B cell (primary cell): ENCODE results near the gene PRKCA. TPM values are rescaled to one million over a fixed set of nuclear protein-coding genes. Genes with fewer than 3 reads are reported as not detected.

ENCODE experiments used
- ATAC-seq: fragments of 200-7000 bp; cut with Tn5 transposase; one replicate; pipeline ENCODE4 v1.10.0; 2021; ENCODE audit warnings: low read depth, mild to moderate bottlenecking, moderate number of reproducible peaks, moderate library complexity
- CTCF ChIA-PET: fragments of 350-600 bp; sonication (Branson Sonifier 250); formaldehyde crosslinking; loops from one replicate; lab custom pipeline; 2021; ENCODE audit warnings: antibody characterized with exemption, inconsistent platforms; lab: Charles Lee
- POLR2A ChIA-PET: fragments of 350-600 bp; sonication (Branson Sonifier 250); formaldehyde crosslinking; loops from one replicate; lab custom pipeline; 2021; ENCODE audit warnings: antibody characterized with exemption; lab: Charles Lee
- DNase-seq: peaks from one replicate; pipeline ENCODE4 v3.0.0; 2013
- H2AFZ ChIP-seq: 2 replicates; pipeline ENCODE4 v1.6.1; 2012; ENCODE audit warnings: mild to moderate bottlenecking, low read depth, low read length; ENCODE audit not compliant: insufficient read depth, poor library complexity, severe bottlenecking
- H3K27ac ChIP-seq, 2 donors: 1 replicate in 1 of 2; 2 replicates in 1 of 2; pipeline ENCODE4 v1.5.1; 2012 to 2013; ENCODE audit warnings: low read length in 2 of 2, mild to moderate bottlenecking in 2 of 2, moderate library complexity in 1 of 2
- H3K27me3 ChIP-seq, 4 experiments: fragments of 200-600 bp in 1 of 4; sonication (generic) in 1 of 4; replicated peaks in 1 of 4; 1 replicate in 2 of 4; 2 replicates in 2 of 4; pipeline versions ENCODE4 v1.6.1 to v1.7.0; 2013 to 2016; ENCODE audit warnings: low read length in 3 of 4, mild to moderate bottlenecking in 2 of 4, mixed read lengths in 1 of 4, moderate library complexity in 1 of 4; ENCODE audit not compliant: insufficient read depth in 4 of 4, control insufficient read depth in 3 of 4; ENCODE audit errors: control extremely low read depth in 1 of 4
- H3K36me3 ChIP-seq, 2 experiments: replicated peaks in 1 of 2; 1 replicate in 1 of 2; 2 replicates in 1 of 2; pipeline versions ENCODE4 v1.6.1 to v1.7.1; 2013; ENCODE audit warnings: low read length in 1 of 2; ENCODE audit not compliant: insufficient read depth in 2 of 2, control insufficient read depth in 1 of 2; ENCODE audit errors: control extremely low read depth in 1 of 2, extremely low read depth in 1 of 2
- H3K4me1 ChIP-seq, 2 donors: fragments of 200-600 bp in 1 of 2; sonication (generic) in 1 of 2; 1 replicate in 1 of 2; 2 replicates in 1 of 2; pipeline versions ENCODE4 v1.5.1 to v1.6.1; 2013 to 2017; ENCODE audit warnings: low read length in 2 of 2; ENCODE audit not compliant: control insufficient read depth in 2 of 2, insufficient read depth in 2 of 2
- H3K4me2 ChIP-seq: replicated peaks from 2 replicates; pipeline ENCODE3; 2012; ENCODE audit warnings: mild to moderate bottlenecking, low read depth, low read length; ENCODE audit not compliant: poor library complexity, severe bottlenecking
- H3K4me3 ChIP-seq, 5 experiments: fragments of 200-600 bp in 1 of 5; sonication (generic) in 1 of 5; 1 replicate in 3 of 5; 2 replicates in 2 of 5; pipeline versions ENCODE4 v1.5.1 to v1.7.0; 2011 to 2016; ENCODE audit warnings: low read length in 4 of 5, mild to moderate bottlenecking in 4 of 5, low read depth in 2 of 5, control low read depth in 1 of 5, moderate library complexity in 1 of 5; ENCODE audit not compliant: insufficient read depth in 1 of 5; ENCODE audit errors: control extremely low read depth in 1 of 5, extremely low read depth in 1 of 5
- H3K79me2 ChIP-seq: fragments of 200-600 bp; sonication (generic); one replicate; pipeline ENCODE4 v1.6.0; 2016; ENCODE audit warnings: low read length; ENCODE audit not compliant: control insufficient read depth, insufficient read depth
- H3K9ac ChIP-seq: fragments of 200-600 bp; sonication (generic); 2 replicates; pipeline ENCODE4 v1.6.1; 2017; ENCODE audit warnings: mild to moderate bottlenecking, low read length, moderate library complexity
- H3K9me3 ChIP-seq, 3 donors: one replicate each; pipeline versions ENCODE4 v1.6.1 to v1.7.1; 2013; ENCODE audit warnings: low read length in 2 of 3; ENCODE audit not compliant: control insufficient read depth in 2 of 3, insufficient read depth in 1 of 3; ENCODE audit errors: control extremely low read depth in 1 of 3
- H4K20me1 ChIP-seq: 2 replicates; pipeline ENCODE4 v1.6.0; 2012; ENCODE audit warnings: mild to moderate bottlenecking, low read length; ENCODE audit not compliant: insufficient read depth, control insufficient read depth, poor library complexity, severe bottlenecking
- H3K27ac Mint-ChIP-seq: one replicate; pipeline ENCODE4 v1.8.0; 2021; ENCODE audit warnings: mixed read lengths
- H3K27me3 Mint-ChIP-seq: one replicate; pipeline ENCODE4 v1.8.0; 2021; ENCODE audit warnings: mixed read lengths
- H3K4me1 Mint-ChIP-seq: one replicate; pipeline ENCODE4 v1.8.0; 2021; ENCODE audit warnings: mixed read lengths
- H3K4me3 Mint-ChIP-seq: one replicate; pipeline ENCODE4 v1.8.0; 2021; ENCODE audit warnings: mixed read lengths
- H3K9me3 Mint-ChIP-seq: one replicate; pipeline ENCODE4 v1.8.0; 2022; ENCODE audit warnings: mixed read lengths; ENCODE audit not compliant: insufficient read depth
- EZH2 ChIP-seq: IDR thresholded peaks from 2 replicates; pipeline ENCODE4 v1.6.1; 2012; ENCODE audit warnings: borderline replicate concordance, low read depth, mild to moderate bottlenecking, moderate library complexity, low read length; ENCODE audit not compliant: insufficient read depth, poor library complexity, severe bottlenecking
- WGBS: methylation state at CpG from one replicate; pipeline ENCODE4 v1.1.5; 2013; ENCODE audit warnings: missing lambda C conversion rate; ENCODE audit not compliant: insufficient coverage; 5-methylcytosine and 5-hydroxymethylcytosine counted together
- intact Hi-C: fragments of 100-400 bp; cut with micrococcal nuclease; formaldehyde crosslinking; loops from one replicate; pipeline ENCODE4 v1.10.0; 2022
- polyA plus RNA-seq: library from polyadenylated mRNA; depleted of rRNA; stranded (reverse); fragments of >200 nt; gene quantifications from 2 replicates; pipeline ENCODE4 v1.2.3, GENCODE V29; 2012
- total RNA-seq, 2 donors: library from RNA; stranded (reverse); fragments of 120-200 nt in 1 of 2; gene quantifications; 1 replicate in 1 of 2; 2 replicates in 1 of 2; pipeline versions ENCODE4 v1.2.3 to v1.2.4, GENCODE V29; 2013 to 2022
- TF ChIP-seq, protein P1 (sequence below): fragments of 200-600 bp; IDR thresholded peaks from one replicate; pipeline ENCODE4 v1.8.0; 2022; ENCODE audit warnings: antibody characterized with exemption, mild to moderate bottlenecking

The PRKCA gene
- total and polyA plus RNA-seq, 2 donors (not counting 1 experiment from before 2014, with no cell fraction given), result 0.33 to 7.7 TPM

DNA sequence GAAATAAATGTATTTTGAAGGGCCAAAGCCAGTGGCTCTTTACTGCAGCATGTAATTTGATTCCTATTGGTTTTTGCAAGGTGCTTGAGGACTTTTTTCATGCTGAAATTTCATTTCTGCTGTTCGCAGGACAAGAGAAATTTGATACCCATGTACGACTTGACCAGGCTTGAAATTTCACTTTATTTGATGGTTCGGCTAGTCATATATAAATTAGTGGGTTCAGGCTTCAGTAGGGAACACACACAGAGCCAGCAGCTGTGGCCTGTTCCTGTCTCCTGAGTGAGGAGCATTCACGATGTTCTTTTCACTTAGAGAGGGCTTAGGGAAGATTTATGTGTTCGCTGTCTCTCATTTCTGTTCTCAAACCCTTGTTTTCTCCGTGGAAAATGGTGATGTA is 274.1 kb downstream of the PRKCA start:
- no peak for ATAC-seq
- ChIA-PET POLR2A (no interaction called here), CTCF (no interaction called here)
- 79% methylated on average over 4 of the region's 6 CpGs for WGBS
- Histone ChIP-seq H3K9me3 (no peaks in the 10 kb centered on the region), H2AFZ (no peak overlapping the region), H3K4me2 (no peak overlapping the region), H3K4me3 (no peak overlapping the region), H3K27ac (no peak overlapping the region), H3K27me3 (no peaks in the 10 kb centered on the region), H3K4me1 (no peaks in the 10 kb centered on the region), H3K36me3 (no peaks in the 10 kb centered on the region), H4K20me1 (no peaks in the 10 kb centered on the region), H3K79me2 (no peaks in the 10 kb centered on the region), H3K9ac (no peak overlapping the region)
- intact Hi-C loops, result no loop called here
- Mint-ChIP-seq H3K4me3 (no peak overlapping the region), H3K4me1 (no peaks in the 10 kb centered on the region), H3K9me3 (no peaks in the 10 kb centered on the region), H3K27ac (no peak overlapping the region), H3K27me3 (no peaks in the 10 kb centered on the region)
- TF ChIP-seq, protein P1, sequence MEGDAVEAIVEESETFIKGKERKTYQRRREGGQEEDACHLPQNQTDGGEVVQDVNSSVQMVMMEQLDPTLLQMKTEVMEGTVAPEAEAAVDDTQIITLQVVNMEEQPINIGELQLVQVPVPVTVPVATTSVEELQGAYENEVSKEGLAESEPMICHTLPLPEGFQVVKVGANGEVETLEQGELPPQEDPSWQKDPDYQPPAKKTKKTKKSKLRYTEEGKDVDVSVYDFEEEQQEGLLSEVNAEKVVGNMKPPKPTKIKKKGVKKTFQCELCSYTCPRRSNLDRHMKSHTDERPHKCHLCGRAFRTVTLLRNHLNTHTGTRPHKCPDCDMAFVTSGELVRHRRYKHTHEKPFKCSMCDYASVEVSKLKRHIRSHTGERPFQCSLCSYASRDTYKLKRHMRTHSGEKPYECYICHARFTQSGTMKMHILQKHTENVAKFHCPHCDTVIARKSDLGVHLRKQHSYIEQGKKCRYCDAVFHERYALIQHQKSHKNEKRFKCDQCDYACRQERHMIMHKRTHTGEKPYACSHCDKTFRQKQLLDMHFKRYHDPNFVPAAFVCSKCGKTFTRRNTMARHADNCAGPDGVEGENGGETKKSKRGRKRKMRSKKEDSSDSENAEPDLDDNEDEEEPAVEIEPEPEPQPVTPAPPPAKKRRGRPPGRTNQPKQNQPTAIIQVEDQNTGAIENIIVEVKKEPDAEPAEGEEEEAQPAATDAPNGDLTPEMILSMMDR, result no peak
- no peak for TF ChIP-seq EZH2
- DNase-seq, result no peak

GRCh38 chr17:66577041-66577440 is 274.6 kb downstream of the PRKCA start:
- Histone ChIP-seq H3K79me2 (no peaks in the 10 kb centered on the region), H4K20me1 (no peaks in the 10 kb centered on the region), H3K27ac (no peak overlapping the region), H2AFZ (no peak overlapping the region), H3K27me3 (no peaks in the 10 kb centered on the region), H3K4me3 (no peak overlapping the region), H3K9ac (no peak overlapping the region), H3K4me2 (no peak overlapping the region), H3K9me3 (no peaks in the 10 kb centered on the region), H3K36me3 (no peaks in the 10 kb centered on the region), H3K4me1 (no peaks in the 10 kb centered on the region)
- DNase-seq (no peak), ATAC-seq (no peak)
- H3K4me1 Mint-ChIP-seq, result no peaks in the 10 kb centered on the region
- no peaks in the 10 kb centered on the region for H3K9me3 Mint-ChIP-seq
- 100% methylated on average over 3 of the region's 8 CpGs for WGBS
- ChIA-PET POLR2A (no interaction called here), CTCF (no interaction called here)
- no peaks in the 10 kb centered on the region for H3K27me3 Mint-ChIP-seq
- intact Hi-C loops, result no loop called here
- no peak overlapping the region for H3K4me3 Mint-ChIP-seq
- no peak for TF ChIP-seq EZH2
- TF ChIP-seq, protein P1, result no peak
- H3K27ac Mint-ChIP-seq, result no peak overlapping the region
